ENCODE measurements around the gene EDN3. TPM values are rescaled to one million over a fixed set of nuclear protein-coding genes. Genes with fewer than 3 reads are reported as not detected.

Gene EDN3
- total and polyA plus RNA-seq, 2 of the 8 experiments (the other 6 are each of a cell fraction or from before 2014, with no cell fraction given): 0.17 to 0.38 TPM

- H4K20me1 ChIP-seq (replicated peaks in 1 of 2; ENCODE audit: control insufficient read depth in 1 of 2, insufficient read depth in 2 of 2, low read length in 2 of 2): no peaks in the 10 kb centered on the region
- H3K36me3 ChIP-seq (ENCODE audit: control insufficient read depth in 2 of 4, insufficient read depth in 4 of 4, low read length in 3 of 4): no peaks in the 10 kb centered on the region
- H3K56ac ChIP-seq (replicated peaks; ENCODE audit: insufficient read length, low read depth, low read length): no peak overlapping the region
- H2BK12ac ChIP-seq (ENCODE audit: low read depth, low read length): no peak overlapping the region
- no peak overlapping the region for H2BK20ac ChIP-seq (ENCODE audit: low read length)
- peaks cover 0 to 2% (median 0%) of the 10 kb centered on the region in 4 experiments; a peak in 4 of 7 replicates for H3K27me3 ChIP-seq (replicated peaks in 1 of 4; ENCODE audit: control insufficient read depth in 3 of 4, extremely low read depth in 1 of 4, insufficient read depth in 3 of 4, low read length in 3 of 4)
- CTCF ChIA-PET (ENCODE audit: partially characterized antibody): interaction anchor here (0.6 to 1.3 kb wide), 6 partner anchors 15 to 575 kb away, joined by 3 to 4 read pairs (median 3); no protein-coding TSS in a partner anchor
- H3K23ac ChIP-seq (ENCODE audit: insufficient read length): no peak overlapping the region
- H2AFZ ChIP-seq (ENCODE audit: low read length): no peak overlapping the region
- H4K91ac ChIP-seq (replicated peaks; ENCODE audit: insufficient read length, low read length): no peak overlapping the region
- no peak for FAIRE-seq
- no peaks in the 10 kb centered on the region for H3K9me3 ChIP-seq (ENCODE audit: insufficient read depth in 2 of 2, low read depth in 1 of 2, low read length in 1 of 2)
- no peak overlapping the region for H3K4me2 ChIP-seq (ENCODE audit: insufficient read depth in 1 of 2, low read depth in 2 of 2, low read length in 2 of 2)
- no peak overlapping the region for H2BK120ac ChIP-seq (replicated peaks; ENCODE audit: low read depth, low read length)
- no peaks in the 10 kb centered on the region for H3K23me2 ChIP-seq (ENCODE audit: low read depth, low read length)
- WGBS, 2 experiments (ENCODE audit: extremely low coverage in 1 of 2, insufficient coverage in 1 of 2, insufficient read length in 1 of 2, insufficient replicate concordance in 2 of 2, low coverage in 1 of 2, low lambda C conversion rate in 2 of 2, missing lambda C conversion rate in 1 of 2): 94% methylated on average over 6 of the region's 6 CpGs; no CpG with 5 or more reads in 1 of the 2 experiments
- H3K79me2 ChIP-seq (ENCODE audit: control insufficient read depth in 1 of 2, insufficient read depth in 2 of 2, low read length in 2 of 2): no peaks in the 10 kb centered on the region
- no peak overlapping the region for H3K4me3 ChIP-seq (ENCODE audit: extremely low read depth in 1 of 4, insufficient read depth in 2 of 4, low read depth in 3 of 4, low read length in 4 of 4)
- H4K5ac ChIP-seq (ENCODE audit: insufficient read length, low read depth, low read length): no peak overlapping the region
- H2BK5ac ChIP-seq (ENCODE audit: low read depth, low read length): no peak overlapping the region
- no peak overlapping the region for H3K4ac ChIP-seq (replicated peaks; ENCODE audit: insufficient read length, low read depth, low read length)
- H3K79me1 ChIP-seq (ENCODE audit: low read depth, low read length): no peaks in the 10 kb centered on the region
- H4K8ac ChIP-seq (ENCODE audit: extremely low read depth, insufficient read depth, low read length): no peak overlapping the region
- DNase-seq (ENCODE audit: low read depth in 1 of 2, low spot score in 2 of 2): no peak
- H2AK5ac ChIP-seq (ENCODE audit: low read depth, low read length): no peak overlapping the region
- no peaks in the 10 kb centered on the region for H3K4me1 ChIP-seq (replicated peaks in 1 of 4; ENCODE audit: control insufficient read depth in 3 of 4, insufficient read depth in 4 of 4, low read length in 3 of 4)
- no peak overlapping the region for H2BK15ac ChIP-seq (ENCODE audit: low read length)
- no peak overlapping the region for H3K27ac ChIP-seq (ENCODE audit: low read depth, low read length)
- POLR2A ChIA-PET (ENCODE audit: partially characterized antibody): no interaction called here
- H3K14ac ChIP-seq (ENCODE audit: insufficient read length): no peak overlapping the region
- H3K18ac ChIP-seq (ENCODE audit: extremely low read depth, low read length): no peak overlapping the region
- H3K9ac ChIP-seq (replicated peaks in 1 of 4; ENCODE audit: extremely low read depth in 1 of 4, low read depth in 3 of 4, low read length in 3 of 4): no peak overlapping the region
- no peak for TF ChIP-seq MAFK (IDR thresholded peaks at IDR 0.05; ENCODE audit: low read depth, low read length)
- TF ChIP-seq CTBP2 (IDR thresholded peaks at IDR 0.05; ENCODE audit: borderline replicate concordance, insufficient read depth, insufficient read length, low read length): no peak
- TF ChIP-seq RAD21 (IDR thresholded peaks at IDR 0.05 in 1 of 2, conservative IDR thresholded peaks at IDR 0.05 in 1 of 2; ENCODE audit: low read depth in 2 of 2, low read length in 2 of 2): no peak
- TF ChIP-seq RNF2 (IDR thresholded peaks at IDR 0.05; ENCODE audit: borderline replicate concordance, low read depth, low read length, missing control alignments, poor library complexity, severe bottlenecking): no peak
- TF ChIP-seq ATF2 (IDR thresholded peaks at IDR 0.05; ENCODE audit: low read length): no peak
- no peak for TF ChIP-seq JUN (IDR thresholded peaks at IDR 0.05; ENCODE audit: low read depth, low read length)
- no peak for TF ChIP-seq KDM5A (IDR thresholded peaks at IDR 0.05; ENCODE audit: low read length)
Measured at GRCh38 chr20:59253325-59253724, 47.1 kb upstream of the EDN3 start.
